HT1080 (cell line): ENCODE measurements around the gene NOS3. TPM values are rescaled to one million over a fixed set of nuclear protein-coding genes. Genes with fewer than 3 reads are reported as not detected.

Source experiments
- DNase-seq: peaks from one replicate; pipeline ENCODE4 v3.0.0-alpha.2; 2015; ENCODE audit warnings: low read depth
- total RNA-seq: library from RNA; depleted of rRNA; stranded (reverse); fragments of >200 nt; shearing (Covaris generic); gene quantifications from 2 replicates; pipeline ENCODE4 v1.2.3, GENCODE V29; 2014

The NOS3 gene
- total RNA-seq, 1 experiment from 2014 or later, result 94.6 TPM

GRCh38 chr7:150951521-150951920 lies 39.3 kb upstream of the NOS3 start:
- no peak for DNase-seq

GRCh38 chr7:150952331-150953050 lies 38.3 kb upstream of the NOS3 start:
- DNase-seq, result no peak

- DNase-seq, result no peak
Observed at GRCh38 chr7:150953061-150953997, 37.5 kb upstream of the NOS3 start.

GRCh38 chr7:150954201-150954985 lies 36.4 kb upstream of the NOS3 start:
- no peak for DNase-seq

GRCh38 chr7:150954986-150955518 lies 35.8 kb upstream of the NOS3 start:
- DNase-seq, result no peak

- no peak for DNase-seq
Observed at GRCh38 chr7:150955519-150956394, 35.1 kb upstream of the NOS3 start.

- DNase-seq, result no peak
Observed at GRCh38 chr7:150956395-150957132, 34.3 kb upstream of the NOS3 start.

- no peak for DNase-seq
Observed at GRCh38 chr7:150957133-150958020, 33.4 kb upstream of the NOS3 start.

GRCh38 chr7:150958062-150958552 lies 32.7 kb upstream of the NOS3 start:
- no peak for DNase-seq

- DNase-seq, result no peak
Observed at GRCh38 chr7:150958597-150958996, 32.2 kb upstream of the NOS3 start.

GRCh38 chr7:150959081-150959480 lies 31.7 kb upstream of the NOS3 start:
- no peak for DNase-seq

GRCh38 chr7:150959739-150960734 lies 30.8 kb upstream of the NOS3 start:
- DNase-seq, result no peak

- DNase-seq, result no peak
Observed at GRCh38 chr7:150961510-150962289, 29.1 kb upstream of the NOS3 start.

GRCh38 chr7:150962290-150962552 lies 28.6 kb upstream of the NOS3 start:
- DNase-seq, result no peak

- peak; percentile 33 for DNase-seq
Observed at GRCh38 chr7:150962553-150963399, 28.0 kb upstream of the NOS3 start.
